HCT116 (cell line): ENCODE measurements around the gene KYAT1. TPM values are rescaled to one million over a fixed set of nuclear protein-coding genes. Genes with fewer than 3 reads are reported as not detected.

Source experiments
- ATAC-seq: fragments of 200-7000 bp; cut with Tn5 transposase; 2 replicates; pipeline ENCODE4 v1.9.1; 2020; ENCODE audit warnings: mild to moderate bottlenecking, moderate library complexity
- BruUV-seq: library from RNA; stranded (reverse); fragments of 400-500 nt; replicated peaks from 2 replicates; lab custom pipeline; 2021; lab: Mats Ljungman, UMichigan
- CTCF ChIA-PET: fragments of 300-600 bp; sonication (Branson Sonifier 250); formaldehyde crosslinking; loops from one replicate; lab custom pipeline; 2021; ENCODE audit warnings: antibody characterized with exemption; lab: Charles Lee
- POLR2A ChIA-PET: fragments of 300-600, 350-600 bp; sonication (Branson Sonifier 250); formaldehyde crosslinking; loops from one replicate; lab custom pipeline; 2021; ENCODE audit warnings: antibody characterized with exemption; lab: Charles Lee
- RAD21 ChIA-PET, 2 experiments: fragments of 300-600 bp; sonication (Branson Sonifier 250); formaldehyde crosslinking; loops; one replicate each; lab custom pipeline; 2023; ENCODE audit warnings: low total read pairs in 2 of 2; ENCODE audit not compliant: uncharacterized antibody in 2 of 2, unreplicated experiment in 2 of 2, low non-redundant PET in 1 of 2; lab: Charles Lee
- DNase-seq: peaks from one replicate; pipeline ENCODE4 v3.0.0-alpha.2; 2010; ENCODE audit warnings: low read depth, low spot score
- H2AFZ ChIP-seq: fragments of 200-600 bp; shearing (Covaris generic), sonication (generic); 2 replicates; pipeline ENCODE4 v1.6.1; 2017; ENCODE audit warnings: low read depth, mixed run types, mixed read lengths, antibody characterized with exemption, low read length; ENCODE audit not compliant: poor library complexity, severe bottlenecking
- H3K27ac ChIP-seq: 2 replicates; pipeline ENCODE4 v1.5.1; 2012; ENCODE audit warnings: low read depth, low read length
- H3K27me3 ChIP-seq: fragments of 200-600 bp; sonication (generic); 2 replicates; pipeline ENCODE4 v1.6.1; 2016; ENCODE audit warnings: mixed run types, low read length, mixed read lengths; ENCODE audit not compliant: insufficient read depth
- H3K36me3 ChIP-seq, 2 experiments: fragments of 200-500 bp in 1 of 2; fragments of 200-600 bp in 1 of 2; sonication (Bioruptor generic) in 1 of 2; sonication (generic) in 1 of 2; 2 replicates each; pipeline versions ENCODE4 v1.5.1 to v1.6.1; 2014 to 2016; ENCODE audit warnings: low read length in 2 of 2, inconsistent platforms in 1 of 2, mixed read lengths in 1 of 2, mixed run types in 1 of 2; ENCODE audit not compliant: insufficient read depth in 2 of 2, control insufficient read depth in 1 of 2
- H3K4me1 ChIP-seq, 2 experiments: fragments of 200-600 bp in 1 of 2; sonication (generic) in 1 of 2; 2 replicates each; pipeline versions ENCODE4 v1.5.1 to v1.6.1; 2012 to 2017; ENCODE audit warnings: low read length in 2 of 2, inconsistent platforms in 1 of 2, mild to moderate bottlenecking in 1 of 2, mixed read lengths in 1 of 2, mixed run types in 1 of 2, moderate library complexity in 1 of 2; ENCODE audit not compliant: insufficient read depth in 2 of 2, control insufficient read depth in 1 of 2
- H3K4me2 ChIP-seq: fragments of 200-600 bp; sonication (generic); 2 replicates; pipeline ENCODE4 v1.6.1; 2017; ENCODE audit warnings: mixed run types, low read length, mixed read lengths
- H3K4me3 ChIP-seq, 2 experiments: fragments of 200-600 bp in 1 of 2; sonication (generic) in 1 of 2; replicated peaks in 1 of 2; 2 replicates each; pipeline ENCODE4 v1.5.1; 2011 to 2016; ENCODE audit warnings: low read length in 2 of 2, control low read depth in 1 of 2, low read depth in 1 of 2, mild to moderate bottlenecking in 1 of 2, mixed read lengths in 1 of 2, mixed run types in 1 of 2
- H3K79me2 ChIP-seq: fragments of 200-600 bp; sonication (generic); 2 replicates; pipeline ENCODE4 v1.6.1; 2017; ENCODE audit warnings: mild to moderate bottlenecking, mixed run types, low read length, moderate library complexity, mixed read lengths; ENCODE audit not compliant: insufficient read depth
- H3K9ac ChIP-seq: fragments of 200-600 bp; sonication (generic); 2 replicates; pipeline ENCODE4 v1.6.1; 2016; ENCODE audit warnings: low read length, mixed read lengths
- H3K9me2 ChIP-seq: fragments of 200-600 bp; sonication (generic), shearing (Covaris generic); 2 replicates; pipeline ENCODE4 v1.6.1; 2017; ENCODE audit warnings: mixed run types, mild to moderate bottlenecking, moderate library complexity; ENCODE audit not compliant: insufficient read depth
- H3K9me3 ChIP-seq, 2 experiments: fragments of 200-500 bp in 1 of 2; fragments of 200-600 bp in 1 of 2; sonication (Bioruptor generic) in 1 of 2; sonication (generic) in 1 of 2; 2 replicates each; pipeline ENCODE4 v1.6.1; 2014 to 2017; ENCODE audit warnings: low read length in 2 of 2, mixed read lengths in 2 of 2, inconsistent platforms in 1 of 2, low read depth in 1 of 2, mild to moderate bottlenecking in 1 of 2, mixed run types in 1 of 2, moderate library complexity in 1 of 2; ENCODE audit not compliant: control insufficient read depth in 1 of 2, insufficient read depth in 1 of 2
- H4K20me1 ChIP-seq: fragments of 200-600 bp; sonication (generic), shearing (Covaris generic); 2 replicates; pipeline ENCODE4 v1.6.1; 2017; ENCODE audit warnings: mixed run types, mild to moderate bottlenecking, moderate library complexity; ENCODE audit not compliant: insufficient read depth
- CEBPB ChIP-seq: IDR thresholded peaks from 2 replicates; pipeline ENCODE4 v1.6.1; 2012; ENCODE audit warnings: low read depth
- EZH2phosphoT487 ChIP-seq: fragments of 200-600 bp; IDR thresholded peaks from 2 replicates; pipeline ENCODE4 v1.6.1; 2018; ENCODE audit warnings: antibody characterized with exemption, borderline replicate concordance
- JUND ChIP-seq: IDR thresholded peaks from 2 replicates; pipeline ENCODE4 v1.6.1; 2012
- POLR2AphosphoS5 ChIP-seq: IDR thresholded peaks from 2 replicates; pipeline ENCODE4 v1.6.1; 2011; ENCODE audit warnings: mild to moderate bottlenecking, low read depth, low read length, moderate library complexity
- RAD21 ChIP-seq: IDR thresholded peaks from 2 replicates; pipeline ENCODE4 v1.6.1; 2012; ENCODE audit warnings: low read depth, mild to moderate bottlenecking
- SP1 ChIP-seq: IDR thresholded peaks from 2 replicates; pipeline ENCODE4 v1.6.1; 2012; ENCODE audit warnings: low read depth
- TCF7L2 ChIP-seq: IDR thresholded peaks from 2 replicates; pipeline ENCODE4 v1.7.0; 2011; ENCODE audit warnings: borderline replicate concordance, inconsistent platforms; ENCODE audit not compliant: insufficient read depth, insufficient read length; ENCODE audit errors: extremely low read depth
- intact Hi-C: fragments of 100-400 bp; cut with micrococcal nuclease; formaldehyde crosslinking; loops from 2 replicates; pipeline ENCODE4 v1.10.0; 2022
- total RNA-seq: library from RNA; stranded (reverse); gene quantifications from one replicate; pipeline ENCODE4 v1.2.1, GENCODE V29; 2021; ENCODE audit not compliant: unreplicated experiment
- TF ChIP-seq, protein P1 (sequence below), 3 experiments: fragments of 200-600 bp in 1 of 3; sonication (generic) in 1 of 3; IDR thresholded peaks in 2 of 3; conservative IDR thresholded peaks in 1 of 3; 2 replicates each; pipeline ENCODE4 v1.5.1; 2012 to 2017; ENCODE audit warnings: low read depth in 2 of 3, low read length in 2 of 3, antibody characterized with exemption in 1 of 3, borderline replicate concordance in 1 of 3, control low read depth in 1 of 3, mild to moderate bottlenecking in 1 of 3, mixed read lengths in 1 of 3, mixed run types in 1 of 3, moderate library complexity in 1 of 3; ENCODE audit not compliant: insufficient read depth in 1 of 3
- TF ChIP-seq, protein P2 (sequence below): IDR thresholded peaks from 2 replicates; pipeline ENCODE4 v1.6.1; 2012

Gene KYAT1
- total RNA-seq, 1 experiment from 2014 or later, result 10.1 TPM

DNA sequence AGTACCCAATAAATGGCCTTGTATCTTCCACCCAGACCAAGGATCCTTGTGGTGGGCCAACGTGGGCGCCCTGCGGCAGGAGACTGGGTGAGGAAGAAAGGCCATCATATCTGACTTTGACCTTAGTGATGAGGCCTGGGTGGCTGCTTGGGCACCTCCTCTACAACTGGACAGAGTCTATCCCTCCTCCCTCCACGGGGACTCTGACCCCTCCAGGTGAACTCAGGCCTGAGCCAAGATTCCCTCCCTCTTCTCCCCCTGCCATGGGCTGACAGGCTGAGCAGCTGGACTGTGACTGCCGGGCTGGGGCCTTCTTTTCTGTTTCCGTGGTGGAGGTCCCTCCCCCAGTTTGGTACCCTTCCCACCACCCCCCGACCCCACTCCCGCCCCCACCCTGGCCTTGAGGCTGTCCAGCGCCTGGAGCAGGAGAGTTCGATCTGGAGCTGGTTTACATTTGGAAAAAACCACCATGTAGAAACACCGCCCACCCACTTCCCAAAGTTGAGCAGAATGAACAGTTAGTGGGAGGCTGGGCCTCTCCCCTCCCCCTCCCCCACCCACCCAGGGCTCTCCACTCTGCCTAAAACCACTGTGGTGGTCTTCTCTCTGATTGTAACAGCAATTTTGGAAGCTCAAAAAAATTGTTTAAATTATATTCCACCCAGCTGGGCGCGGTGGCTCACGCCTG lies 37.8 kb upstream of the KYAT1 start:
- no peaks in the 10 kb centered on the region for H4K20me1 ChIP-seq
- peaks cover 4% of the 10 kb centered on the region; the same call in 1 of the 2 replicates for H3K79me2 ChIP-seq
- H3K36me3 ChIP-seq, result 0 out of 4 replicates have a peak, but pooled peaks cover 0 to 5% of the 10 kb centered on the region in 2 experiments
- DNase-seq, result no peak
- no TSS peak for BruUV-seq
- ChIA-PET CTCF (no interaction called here), POLR2A (no interaction called here), RAD21 (no interaction called here)
- TF ChIP-seq, protein P1, sequence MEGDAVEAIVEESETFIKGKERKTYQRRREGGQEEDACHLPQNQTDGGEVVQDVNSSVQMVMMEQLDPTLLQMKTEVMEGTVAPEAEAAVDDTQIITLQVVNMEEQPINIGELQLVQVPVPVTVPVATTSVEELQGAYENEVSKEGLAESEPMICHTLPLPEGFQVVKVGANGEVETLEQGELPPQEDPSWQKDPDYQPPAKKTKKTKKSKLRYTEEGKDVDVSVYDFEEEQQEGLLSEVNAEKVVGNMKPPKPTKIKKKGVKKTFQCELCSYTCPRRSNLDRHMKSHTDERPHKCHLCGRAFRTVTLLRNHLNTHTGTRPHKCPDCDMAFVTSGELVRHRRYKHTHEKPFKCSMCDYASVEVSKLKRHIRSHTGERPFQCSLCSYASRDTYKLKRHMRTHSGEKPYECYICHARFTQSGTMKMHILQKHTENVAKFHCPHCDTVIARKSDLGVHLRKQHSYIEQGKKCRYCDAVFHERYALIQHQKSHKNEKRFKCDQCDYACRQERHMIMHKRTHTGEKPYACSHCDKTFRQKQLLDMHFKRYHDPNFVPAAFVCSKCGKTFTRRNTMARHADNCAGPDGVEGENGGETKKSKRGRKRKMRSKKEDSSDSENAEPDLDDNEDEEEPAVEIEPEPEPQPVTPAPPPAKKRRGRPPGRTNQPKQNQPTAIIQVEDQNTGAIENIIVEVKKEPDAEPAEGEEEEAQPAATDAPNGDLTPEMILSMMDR (IDR thresholded peaks at IDR 0.05 in 2 of 3, conservative IDR thresholded peaks at IDR 0.05 in 1 of 3; ENCODE audit: borderline replicate concordance in 1 of 3, insufficient read depth in 1 of 3, low read depth in 2 of 3, low read length in 2 of 3), result no peak
- no peak for TF ChIP-seq JUND
- TF ChIP-seq TCF7L2, result no peak
- TF ChIP-seq SP1, result no peak
- no peak for TF ChIP-seq POLR2AphosphoS5
- TF ChIP-seq, protein P2, sequence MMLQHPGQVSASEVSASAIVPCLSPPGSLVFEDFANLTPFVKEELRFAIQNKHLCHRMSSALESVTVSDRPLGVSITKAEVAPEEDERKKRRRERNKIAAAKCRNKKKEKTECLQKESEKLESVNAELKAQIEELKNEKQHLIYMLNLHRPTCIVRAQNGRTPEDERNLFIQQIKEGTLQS, result no peak
- no peak for TF ChIP-seq CEBPB
- no peak for TF ChIP-seq EZH2phosphoT487
- no peak for TF ChIP-seq RAD21
- H3K4me1 ChIP-seq, result no peaks in the 10 kb centered on the region
- H3K27ac ChIP-seq, result no peak overlapping the region
- no peaks in the 10 kb centered on the region for H3K9me3 ChIP-seq
- intact Hi-C loops, result no loop called here
- no peak overlapping the region for H2AFZ ChIP-seq
- no peaks in the 10 kb centered on the region for H3K9me2 ChIP-seq
- ATAC-seq, result no peak
- H3K4me2 ChIP-seq, result no peak overlapping the region
- H3K27me3 ChIP-seq, result no peaks in the 10 kb centered on the region
- H3K9ac ChIP-seq, result no peak overlapping the region
- H3K4me3 ChIP-seq, result no peak overlapping the region
